Prostate gland (tissue), 2 donors: ENCODE measurements around the gene CSE1L. TPM values are rescaled to one million over a fixed set of nuclear protein-coding genes. Genes with fewer than 3 reads are reported as not detected.

Source experiments
- DNase-seq: peaks from one replicate; pipeline ENCODE4 v3.0.0-alpha.2; 2019; ENCODE audit warnings: low spot score
- H3K27ac ChIP-seq, 2 donors: fragments of 200-600 bp; sonication (generic); 2 replicates each; pipeline ENCODE4 v1.5.1; 2017 to 2019
- H3K27me3 ChIP-seq: fragments of 200-600 bp; sonication (generic); replicated peaks from 2 replicates; pipeline ENCODE4 v1.5.1; 2019; ENCODE audit not compliant: insufficient read depth
- H3K36me3 ChIP-seq, 2 donors: fragments of 200-600 bp; sonication (generic); 1 replicate in 1 of 2; 2 replicates in 1 of 2; pipeline versions ENCODE4 v1.5.1 to v1.8.1; 2017 to 2019
- H3K4me1 ChIP-seq: fragments of 200-600 bp; sonication (generic); replicated peaks from 2 replicates; pipeline ENCODE4 v1.5.1; 2019
- H3K4me3 ChIP-seq, 2 donors: fragments of 200-600 bp; sonication (generic); 2 replicates each; pipeline ENCODE4 v1.5.1; 2017 to 2019
- H3K9me3 ChIP-seq: fragments of 200-600 bp; sonication (generic); 2 replicates; pipeline ENCODE4 v1.5.1; 2017
- CTCF ChIP-seq, 4 experiments: fragments of 200-600 bp in 2 of 4; fragments of 450-650 bp in 2 of 4; sonication (generic) in 2 of 4; IDR thresholded peaks; 1 replicate in 3 of 4; 2 replicates in 1 of 4; pipeline ENCODE4 v1.5.1; 2016 to 2019; ENCODE audit warnings: antibody characterized with exemption in 4 of 4, mild to moderate bottlenecking in 2 of 4, moderate library complexity in 2 of 4
- POLR2A ChIP-seq: fragments of 450-650 bp; IDR thresholded peaks from one replicate; pipeline ENCODE4 v1.6.1; 2016; ENCODE audit warnings: antibody characterized with exemption, mild to moderate bottlenecking
- POLR2AphosphoS5 ChIP-seq: sonication (generic); formaldehyde crosslinking; IDR thresholded peaks from one replicate; pipeline ENCODE4 v1.6.1; 2017; ENCODE audit warnings: antibody characterized with exemption
- WGBS: methylation state at CpG from one replicate; pipeline ENCODE4 v1.1.5; 2018; 5-methylcytosine and 5-hydroxymethylcytosine counted together
- intact Hi-C: fragments of 100-400 bp; cut with DNase I; formaldehyde crosslinking; loops from one replicate; pipeline ENCODE4 v1.14.2; 2022
- total RNA-seq, 2 donors: library from RNA; depleted of rRNA; stranded (reverse); fragments of >200 nt; gene quantifications; one replicate each; pipeline ENCODE4 v1.1.0, GENCODE V29; 2016

CSE1L gene
- total RNA-seq, 2 donors from 2014 or later: 38.8 to 64.0 TPM

GRCh38 chr20:49043000-49043399, 3.1 kb upstream of the CSE1L start:
- H3K27ac ChIP-seq: no peak overlapping the region
- H3K27me3 ChIP-seq: no peaks in the 10 kb centered on the region
- intact Hi-C loops: no loop called here
- H3K36me3 ChIP-seq: no peaks in the 10 kb centered on the region
- H3K4me3 ChIP-seq: no peak overlapping the region
- TF ChIP-seq CTCF (IDR thresholded peaks at IDR 0.05): no peak
- no peak for TF ChIP-seq POLR2AphosphoS5
- TF ChIP-seq POLR2A: no peak
- H3K9me3 ChIP-seq: no peaks in the 10 kb centered on the region
- DNase-seq: peak; percentile 10
- WGBS: 40% methylated on average over 5 of the region's 5 CpGs
- no peaks in the 10 kb centered on the region for H3K4me1 ChIP-seq

GRCh38 chr20:49045440-49046086, 549 bp upstream of the CSE1L start:
- no peaks in the 10 kb centered on the region for H3K36me3 ChIP-seq
- peak; percentile 5 for DNase-seq
- TF ChIP-seq POLR2AphosphoS5 (no peak), CTCF (IDR thresholded peaks at IDR 0.05) (no peak), POLR2A (no peak)
- peak overlapping the region; percentile 93 to 97 for H3K27ac ChIP-seq
- H3K4me1 ChIP-seq: no peaks in the 10 kb centered on the region
- no peaks in the 10 kb centered on the region for H3K27me3 ChIP-seq
- intact Hi-C loops: no loop called here
- WGBS: 13% methylated on average over 12 of the region's 12 CpGs
- H3K4me3 ChIP-seq: peak overlapping the region; percentile 94
- no peaks in the 10 kb centered on the region for H3K9me3 ChIP-seq

- H3K4me1 ChIP-seq: no peaks in the 10 kb centered on the region
- H3K27me3 ChIP-seq: no peaks in the 10 kb centered on the region
- H3K4me3 ChIP-seq: no peak overlapping the region
- no peak for DNase-seq
- TF ChIP-seq POLR2A (no peak), POLR2AphosphoS5 (no peak), CTCF (IDR thresholded peaks at IDR 0.05) (no peak)
- WGBS: 89% methylated on average over 1 of the region's 1 CpG
- H3K9me3 ChIP-seq: no peaks in the 10 kb centered on the region
- no peak overlapping the region for H3K27ac ChIP-seq
- no peaks in the 10 kb centered on the region for H3K36me3 ChIP-seq
- intact Hi-C loops: no loop called here
These were observed 6.2 kb downstream of the CSE1L start for GRCh38 chr20:49052334-49052733.

GRCh38 chr20:49054056-49054643, 8.0 kb downstream of the CSE1L start:
- H3K36me3 ChIP-seq: no peaks in the 10 kb centered on the region
- no peaks in the 10 kb centered on the region for H3K27me3 ChIP-seq
- H3K4me1 ChIP-seq: no peaks in the 10 kb centered on the region
- no peak for DNase-seq
- H3K27ac ChIP-seq: no peak overlapping the region
- H3K4me3 ChIP-seq: no peak overlapping the region
- intact Hi-C loops: no loop called here
- H3K9me3 ChIP-seq: no peaks in the 10 kb centered on the region
- TF ChIP-seq POLR2AphosphoS5: no peak
- no peak for TF ChIP-seq CTCF (IDR thresholded peaks at IDR 0.05)
- no peak for TF ChIP-seq POLR2A
- WGBS: 73% methylated on average over 4 of the region's 4 CpGs

GRCh38 chr20:49063279-49063678, 17.2 kb downstream of the CSE1L start:
- H3K36me3 ChIP-seq: no peaks in the 10 kb centered on the region
- no peak for DNase-seq
- no peaks in the 10 kb centered on the region for H3K4me1 ChIP-seq
- intact Hi-C loops: no loop called here
- H3K4me3 ChIP-seq: no peak overlapping the region
- WGBS: 59% methylated on average over 3 of the region's 3 CpGs
- H3K27me3 ChIP-seq: no peaks in the 10 kb centered on the region
- no peaks in the 10 kb centered on the region for H3K9me3 ChIP-seq
- TF ChIP-seq POLR2AphosphoS5: no peak
- TF ChIP-seq CTCF (IDR thresholded peaks at IDR 0.05): no peak
- TF ChIP-seq POLR2A: no peak
- H3K27ac ChIP-seq: no peak overlapping the region
